Activated CD4-positive, alpha-beta T cell treated with anti-CD3 and anti-CD28 coated beads, Interleukin-2, Interleukin-4, amounts not matched to agents 100 ng/mL and 50 ng/mL, durations not matched to agents 16 hours and 8 hours (primary cell): ENCODE results near the gene SCGB1D2.
"Not testable (repeated sequence)": the region's sequence is repeated elsewhere in the genome, so short reads cannot be mapped to it uniquely, and the experiment has no call there.

ENCODE experiments used
- DNase-seq: peaks from one replicate; pipeline ENCODE4 v3.0.0-alpha.2; 2020; ENCODE audit warnings: low spot score

SCGB1D2 gene

GRCh38 chr11:62242021-62242420 lies at the start of gene SCGB1D2:
Gene SCGB1D2, plus strand, starts transcription at chr11:62242239. Its CDS starts 69 bp downstream, at chr11:62242308.
- DNase-seq, result no peak

- no peak for DNase-seq
Observed at GRCh38 chr11:62193952-62194351, 48.1 kb upstream of the SCGB1D2 start.

- not testable (repeated sequence) for DNase-seq
Observed at GRCh38 chr11:62195010-62195409, 47.0 kb upstream of the SCGB1D2 start.

GRCh38 chr11:62195945-62196344 lies 46.1 kb upstream of the SCGB1D2 start:
- DNase-seq, result no peak

GRCh38 chr11:62197400-62197799 lies 44.6 kb upstream of the SCGB1D2 start:
- DNase-seq, result not testable (repeated sequence)

GRCh38 chr11:62201376-62201775 lies 40.7 kb upstream of the SCGB1D2 start:
- DNase-seq, result no peak

- DNase-seq, result no peak
Observed at GRCh38 chr11:62202910-62203309, 39.1 kb upstream of the SCGB1D2 start.

GRCh38 chr11:62204430-62204829 lies 37.6 kb upstream of the SCGB1D2 start:
- no peak for DNase-seq

GRCh38 chr11:62205441-62205840 lies 36.6 kb upstream of the SCGB1D2 start:
- DNase-seq, result no peak

GRCh38 chr11:62206276-62207066 lies 35.6 kb upstream of the SCGB1D2 start:
- DNase-seq, result not testable (repeated sequence)

- DNase-seq, result no peak
Observed at GRCh38 chr11:62208785-62209144, 33.3 kb upstream of the SCGB1D2 start.

GRCh38 chr11:62217191-62217748 lies 24.8 kb upstream of the SCGB1D2 start:
- DNase-seq, result peak; percentile 8

GRCh38 chr11:62221498-62221897 lies 20.5 kb upstream of the SCGB1D2 start:
- DNase-seq, result no peak

GRCh38 chr11:62223095-62223494 lies 18.9 kb upstream of the SCGB1D2 start:
- DNase-seq, result no peak

- peak; percentile 9 for DNase-seq
Observed at GRCh38 chr11:62233730-62234129, 8.3 kb upstream of the SCGB1D2 start.

GRCh38 chr11:62236187-62236586 lies 5.9 kb upstream of the SCGB1D2 start:
- DNase-seq, result no peak

- no peak for DNase-seq
Observed at GRCh38 chr11:62237499-62237898, 4.5 kb upstream of the SCGB1D2 start.

GRCh38 chr11:62238151-62238550 lies 3.9 kb upstream of the SCGB1D2 start:
- no peak for DNase-seq

GRCh38 chr11:62241095-62241494 lies 944 bp upstream of the SCGB1D2 start:
- no peak for DNase-seq

GRCh38 chr11:62245271-62245753 lies 3.3 kb downstream of the SCGB1D2 start:
- peak; percentile 6 for DNase-seq

- no peak for DNase-seq
Observed at GRCh38 chr11:62251698-62252097, 9.7 kb downstream of the SCGB1D2 start.

GRCh38 chr11:62253999-62254542 lies 12.0 kb downstream of the SCGB1D2 start:
- no peak for DNase-seq

GRCh38 chr11:62256281-62256680 lies 14.2 kb downstream of the SCGB1D2 start:
- no peak for DNase-seq
